Inferior parietal cortex (tissue), 1 donor: ENCODE results near the gene OLFM3.

Experiments
- DNase-seq: peaks from one replicate; pipeline ENCODE4 v3.0.0-alpha.2; 2016; ENCODE audit errors: extremely low spot score

OLFM3 gene

DNA sequence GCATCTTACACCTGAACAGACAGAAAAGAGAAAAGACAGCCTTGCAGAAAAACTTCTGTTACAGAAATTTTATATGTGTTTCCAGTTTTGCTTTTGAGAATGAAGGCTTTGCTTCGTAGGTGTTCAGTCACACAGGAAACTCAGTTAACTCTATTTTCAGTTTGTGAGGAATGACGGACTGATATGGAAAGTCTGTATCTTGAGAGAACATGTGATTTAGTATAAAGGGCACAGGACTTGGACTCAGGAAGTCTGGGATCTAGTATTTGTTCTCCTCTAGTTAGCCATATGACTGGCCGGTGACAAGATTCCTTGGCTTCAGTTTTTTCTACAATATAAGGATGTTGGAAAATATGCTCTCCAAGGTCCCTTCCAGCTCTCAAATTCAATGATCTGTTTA, 149.1 kb downstream of the OLFM3 start:
- DNase-seq, result no peak

DNA sequence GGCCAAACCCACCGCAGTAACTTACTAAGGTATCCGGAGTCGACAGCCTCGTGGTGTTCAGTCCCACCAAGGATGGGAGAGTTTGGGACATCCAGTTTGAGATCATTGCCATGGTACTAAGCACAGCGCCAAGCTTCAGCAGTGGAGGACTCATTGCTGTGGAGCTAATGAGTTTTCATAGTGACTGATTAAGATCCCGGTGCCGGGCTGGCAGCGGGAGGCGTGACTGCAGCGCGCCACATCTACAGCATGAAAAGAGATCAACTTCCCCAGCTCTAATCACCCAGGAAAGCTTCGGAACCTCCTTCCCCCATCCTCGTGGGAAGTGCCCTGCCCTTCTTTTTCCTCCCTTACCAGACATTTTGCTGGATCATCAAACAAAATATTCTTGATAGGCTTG, 149.9 kb downstream of the OLFM3 start:
- DNase-seq, result no peak

DNA sequence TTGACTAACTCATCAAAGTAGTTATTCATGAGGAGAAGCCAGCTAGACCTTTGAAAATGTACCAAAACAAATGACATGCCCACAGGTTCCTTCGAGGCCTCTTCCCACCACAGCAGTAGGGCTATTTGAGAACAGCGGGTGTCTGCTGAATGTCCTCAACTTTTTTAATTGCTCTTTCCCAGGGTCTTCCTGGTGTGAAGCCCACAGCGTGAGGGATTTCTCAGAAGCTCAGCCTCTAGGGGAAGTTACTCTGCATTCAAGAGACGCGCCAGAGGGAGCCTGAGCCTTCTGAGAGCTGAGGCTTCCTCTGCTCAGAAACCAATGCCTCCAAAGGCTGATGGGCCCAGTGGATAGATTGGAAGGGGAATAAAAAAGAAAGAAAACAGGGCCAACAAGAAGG, 153.6 kb downstream of the OLFM3 start:
- no peak for DNase-seq

DNA sequence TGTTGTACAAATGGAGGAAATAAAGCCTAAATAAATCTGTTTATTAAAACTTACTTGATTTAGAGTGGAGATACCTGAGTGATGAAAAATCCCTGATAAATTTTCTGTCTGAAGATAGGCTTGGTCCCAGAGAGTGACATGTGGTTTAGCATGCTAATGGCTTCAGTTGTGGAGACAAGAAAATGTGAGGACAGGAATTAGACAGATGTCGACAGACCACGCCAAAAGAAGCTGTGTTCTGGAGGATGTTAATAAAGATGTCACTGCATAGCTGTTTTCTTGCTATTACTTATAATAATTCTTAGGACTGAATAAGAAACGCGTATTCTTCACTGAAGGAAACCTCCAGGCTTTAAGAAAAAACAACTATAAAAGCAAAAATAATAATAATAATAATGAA, 154.9 kb downstream of the OLFM3 start:
- no peak for DNase-seq

DNA sequence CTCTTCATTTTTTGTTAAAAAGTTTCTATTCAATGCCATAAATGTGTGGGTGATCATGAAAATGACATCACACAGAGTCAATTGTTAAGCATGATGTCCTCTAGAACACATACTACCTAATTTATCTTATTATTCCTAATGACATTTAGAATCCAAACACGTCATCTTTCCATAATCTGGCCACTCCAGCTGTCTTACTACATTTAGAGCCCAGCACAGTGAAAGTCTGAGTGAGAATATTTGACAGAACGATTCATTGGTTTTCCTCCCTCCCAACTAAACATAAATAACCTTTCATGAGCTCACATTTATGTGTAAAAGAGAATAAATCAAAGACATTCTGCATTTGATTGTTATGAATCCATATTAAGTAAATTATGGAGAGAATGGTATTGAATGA, 160.7 kb downstream of the OLFM3 start:
- no peak for DNase-seq

DNA sequence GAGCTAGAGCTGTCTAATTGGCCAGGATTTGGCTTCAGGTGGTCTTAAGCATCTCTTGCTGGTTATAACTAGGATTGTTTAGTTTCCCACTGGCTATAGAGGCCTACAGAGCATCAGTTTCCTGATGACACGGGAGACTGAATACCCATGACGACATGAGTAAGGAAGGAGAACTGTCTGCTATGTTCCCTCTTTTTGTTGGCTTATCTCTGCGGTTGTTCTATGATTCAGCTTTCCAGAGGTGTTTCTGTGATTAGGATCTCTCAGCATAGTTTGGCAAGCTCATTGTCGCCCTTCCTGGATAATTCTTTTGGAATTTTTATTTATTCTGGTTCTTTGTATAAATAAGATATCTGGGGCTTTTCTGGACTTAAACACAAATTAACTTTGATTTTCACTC, 163.4 kb downstream of the OLFM3 start:
- DNase-seq, result no peak

DNA sequence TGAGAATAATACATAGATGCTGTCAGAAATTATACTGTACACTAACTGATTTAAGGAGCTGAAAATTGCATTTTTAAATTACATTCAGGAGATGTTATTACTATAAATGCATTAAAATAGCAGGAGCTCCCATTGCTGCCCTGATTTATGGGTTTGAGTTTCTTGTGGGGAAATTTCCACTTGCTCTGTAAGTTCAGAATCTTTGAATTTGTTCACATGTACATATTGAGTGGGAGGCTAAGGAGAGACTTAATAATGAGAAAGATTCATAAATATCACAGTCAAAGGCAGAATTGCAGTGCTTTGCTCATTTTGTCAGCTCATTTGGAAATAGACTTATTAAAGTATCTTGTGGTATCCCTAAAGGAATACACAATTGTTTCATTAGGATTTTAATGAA, 170.3 kb downstream of the OLFM3 start:
- DNase-seq, result no peak

DNA sequence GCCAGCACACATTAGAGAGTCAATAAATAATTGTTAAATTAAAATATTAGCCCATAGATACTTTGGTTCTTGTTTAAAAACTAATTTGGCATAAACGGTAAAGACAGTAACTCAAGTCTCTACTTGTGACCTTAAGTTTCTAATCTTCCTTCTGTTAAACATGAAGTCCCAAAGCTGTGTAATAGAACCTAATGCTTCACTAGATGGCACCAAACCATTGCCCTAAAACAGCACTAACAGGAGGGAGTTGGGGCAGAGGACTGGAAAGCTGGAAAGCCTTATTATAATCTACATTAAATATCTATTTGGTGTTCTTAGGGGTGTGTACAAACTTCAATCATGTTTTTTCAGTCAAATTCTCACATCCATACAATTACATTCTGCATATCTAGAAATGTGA, 176.7 kb downstream of the OLFM3 start:
- peak; percentile 40 for DNase-seq

DNA sequence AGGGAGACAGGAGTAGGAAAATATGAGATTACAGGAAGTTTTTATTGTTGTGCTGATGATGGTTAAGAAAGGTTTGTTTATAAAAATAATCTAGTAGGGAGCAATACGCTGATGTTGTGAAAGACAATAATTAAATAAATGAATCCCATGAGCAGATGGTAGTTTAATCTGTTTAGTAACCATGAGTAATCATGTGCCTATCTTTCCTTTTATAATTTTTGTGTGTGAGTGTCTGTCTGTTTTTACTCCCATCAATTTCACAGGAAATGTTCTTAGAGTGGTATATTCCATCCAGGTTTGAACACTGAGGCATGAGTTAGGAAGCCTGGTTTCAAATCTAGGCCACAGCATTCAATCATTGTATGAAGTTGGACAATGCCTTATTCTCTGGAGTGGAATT, 180.5 kb downstream of the OLFM3 start:
- no peak for DNase-seq

DNA sequence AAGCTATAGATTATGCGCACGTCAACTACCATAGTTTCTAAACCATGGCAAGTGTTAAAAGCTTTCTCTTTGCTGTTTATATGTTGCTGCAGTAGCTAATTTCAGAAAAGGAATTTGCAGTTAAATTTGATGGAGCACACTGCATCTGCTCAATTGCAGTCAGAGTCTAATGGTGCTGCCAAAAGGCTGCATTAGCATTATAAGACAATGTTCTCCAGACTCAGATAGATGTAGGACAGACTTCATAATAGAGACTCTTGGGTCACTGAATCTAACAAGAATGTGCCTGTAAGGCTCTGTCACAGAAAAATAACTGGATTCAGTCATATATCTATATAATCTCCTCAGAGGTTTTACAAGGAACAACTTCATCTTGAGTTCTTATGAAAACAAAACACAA, 198.3 kb downstream of the OLFM3 start:
- DNase-seq, result no peak

DNA sequence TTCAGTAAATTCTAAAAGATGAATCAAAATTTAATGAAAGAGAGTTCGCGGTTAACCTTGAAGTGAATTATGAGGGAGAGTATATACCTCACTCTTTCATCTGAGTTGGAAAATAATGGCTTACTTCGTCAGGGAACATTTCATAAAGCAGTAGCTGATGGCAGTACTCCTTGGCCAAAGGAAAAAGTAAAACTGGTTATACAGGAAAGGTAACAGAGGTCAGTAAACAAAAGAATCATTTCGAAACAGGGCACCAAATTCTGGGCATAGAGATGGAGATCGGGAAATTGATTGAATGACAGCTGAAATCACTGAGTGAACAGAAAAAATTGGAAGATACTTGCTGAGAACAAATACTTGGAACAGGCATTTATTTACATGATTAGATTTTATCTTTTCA, 199.0 kb downstream of the OLFM3 start:
- DNase-seq, result no peak

DNA sequence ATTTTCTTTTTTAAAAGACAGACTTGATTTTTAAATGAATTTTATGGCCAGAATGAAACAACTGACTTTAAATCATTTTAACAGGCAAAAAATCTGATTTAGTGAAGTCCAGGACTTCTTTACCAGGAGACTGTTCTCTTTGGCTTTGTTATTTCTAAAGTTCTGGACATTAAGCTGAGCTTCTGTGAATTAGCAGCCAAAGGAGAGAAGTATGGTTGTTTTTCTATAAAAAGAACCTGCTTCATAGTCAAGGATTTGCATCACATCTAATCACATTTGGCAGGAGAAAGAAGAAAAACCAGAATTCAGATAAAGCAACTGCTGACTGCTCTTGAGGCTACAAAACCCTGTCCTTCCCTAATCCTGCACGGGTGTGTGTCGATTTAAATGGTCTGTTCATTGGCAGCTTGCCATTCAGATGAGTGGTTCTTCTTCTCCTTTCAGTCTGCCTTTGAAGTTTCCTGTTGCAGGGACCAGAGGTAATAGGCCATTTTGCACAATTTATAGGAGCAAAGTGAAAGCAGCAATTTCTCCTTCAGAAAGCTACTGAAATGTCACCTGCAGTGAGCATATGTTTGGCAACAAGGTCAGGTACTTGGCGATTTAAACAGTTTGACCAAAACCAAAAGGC, 215.4 kb downstream of the OLFM3 start:
- peak; percentile 34 for DNase-seq

DNA sequence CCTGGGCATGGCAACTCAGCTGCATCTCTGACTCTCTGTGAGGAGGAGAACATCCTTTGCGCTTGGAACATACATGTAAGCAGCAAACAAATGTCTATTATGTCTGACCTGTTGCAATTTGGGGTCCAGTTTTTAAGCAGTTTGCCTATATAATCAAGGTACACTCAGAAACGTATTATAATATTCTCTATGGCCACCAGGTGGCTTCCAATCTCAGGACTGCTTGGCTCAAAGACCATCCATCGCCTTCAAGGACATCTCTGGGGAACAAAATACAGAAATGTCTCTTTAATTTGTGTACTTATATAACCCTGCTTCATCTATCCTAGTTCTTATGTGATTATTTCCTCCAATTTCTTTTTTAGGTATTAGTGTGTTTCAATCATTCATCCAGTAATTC, 227.2 kb downstream of the OLFM3 start:
- DNase-seq, result no peak

DNA sequence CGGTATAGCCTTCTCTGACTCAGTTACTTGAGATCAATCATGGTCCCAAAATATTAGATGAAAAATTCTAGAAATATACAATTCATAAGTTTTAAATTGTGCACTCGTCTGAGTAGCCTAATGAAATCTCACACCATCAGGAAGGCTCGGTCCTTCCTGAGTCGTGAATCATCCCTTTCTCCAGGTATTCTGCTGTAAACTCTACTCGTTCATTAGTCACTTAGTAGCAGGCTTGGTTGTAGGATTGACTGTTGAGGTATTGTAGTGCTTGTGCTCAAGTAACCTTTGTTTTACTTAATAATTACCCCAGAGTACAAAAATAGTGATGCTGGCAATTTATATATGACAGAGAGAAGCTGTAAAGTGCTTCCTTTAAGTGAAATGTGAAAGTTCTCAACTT, 238.7 kb downstream of the OLFM3 start:
- DNase-seq, result no peak

DNA sequence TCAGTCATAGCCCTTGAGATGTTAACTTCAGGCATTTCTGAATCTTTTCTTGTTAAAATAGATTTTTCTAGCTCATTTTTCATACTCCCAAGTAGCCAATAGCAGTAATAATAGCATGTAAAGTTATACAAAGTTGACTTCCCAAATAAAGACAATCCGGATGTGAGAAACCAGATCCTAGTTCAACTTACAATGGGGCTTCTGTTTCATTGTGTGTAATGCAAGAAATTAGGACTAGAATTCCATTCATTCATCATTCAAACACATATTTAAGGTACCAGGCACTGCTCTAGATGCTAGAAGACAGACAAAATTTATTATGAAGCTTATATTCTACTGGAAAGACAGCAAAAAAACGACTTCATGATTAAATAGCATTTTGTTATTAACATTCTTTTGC, 240.3 kb downstream of the OLFM3 start:
- DNase-seq, result no peak
